Kidney (tissue), 14 donors: Measurements from ENCODE around the gene PIH1D1. TPM values are rescaled to one million over a fixed set of nuclear protein-coding genes. Genes with fewer than 3 reads are reported as not detected.

Experiments used
- DNase-seq, 5 donors: peaks; one replicate each; pipeline ENCODE4 v3.0.0-alpha.2; 2013 to 2020
- FAIRE-seq: peaks from 2 replicates; lab custom pipeline; 2012; peaks lifted over from hg19 to GRCh38; lab: Jason Lieb, UNC
- H3K27ac ChIP-seq, 2 donors: one replicate each; pipeline ENCODE4 v1.7.0; 2013; ENCODE audit warnings: low read depth in 2 of 2, low read length in 2 of 2, inconsistent platforms in 1 of 2
- H3K27me3 ChIP-seq: one replicate; pipeline ENCODE4 v1.7.1; 2013; ENCODE audit warnings: low read length, inconsistent platforms; ENCODE audit not compliant: control insufficient read depth, insufficient read depth
- H3K36me3 ChIP-seq, 3 donors: one replicate each; pipeline versions ENCODE4 v1.7.0 to v1.7.1; 2013; ENCODE audit warnings: low read length in 3 of 3, control low read depth in 1 of 3, inconsistent platforms in 1 of 3; ENCODE audit not compliant: insufficient read depth in 3 of 3, control insufficient read depth in 2 of 3
- H3K4me1 ChIP-seq, 3 donors: one replicate each; pipeline versions ENCODE4 v1.7.0 to v1.7.1; 2013; ENCODE audit warnings: low read length in 3 of 3, inconsistent platforms in 1 of 3, low read depth in 1 of 3; ENCODE audit not compliant: control insufficient read depth in 2 of 3, insufficient read depth in 2 of 3
- H3K4me3 ChIP-seq, 3 donors: one replicate each; pipeline versions ENCODE4 v1.7.0 to v1.8.1; 2013; ENCODE audit warnings: low read length in 3 of 3, control low read depth in 1 of 3, inconsistent platforms in 1 of 3
- H3K9ac ChIP-seq, 3 donors: one replicate each; pipeline versions ENCODE4 v1.7.0 to v1.7.1; 2013; ENCODE audit warnings: low read length in 3 of 3, control low read depth in 1 of 3, inconsistent platforms in 1 of 3
- H3K9me3 ChIP-seq, 3 donors: one replicate each; pipeline versions ENCODE4 v1.7.0 to v1.7.1; 2013; ENCODE audit warnings: low read length in 3 of 3, control low read depth in 1 of 3, inconsistent platforms in 1 of 3; ENCODE audit not compliant: control insufficient read depth in 2 of 3, insufficient read depth in 1 of 3
- intact Hi-C: fragments of 100-400 bp; cut with DNase I; formaldehyde crosslinking; loops from one replicate; pipeline ENCODE4 v1.11.1; 2022
- microRNA-seq: library from miRNA; unstranded; fragments of <30 nt; microRNA quantifications from one replicate; pipeline ENCODE4 v1.2.0, GENCODE V29; 2020
- polyA plus RNA-seq: library from polyadenylated mRNA; stranded (reverse); fragments of 350-450 nt; fragmentation: Illumina TruSeq; extraction: RNeasy Lipid Tissue Mini Kit (QIAGEN cat#74804); gene quantifications from one replicate; pipeline ENCODE4 v1.2.3, GENCODE V29; 2014; ENCODE audit warnings: low read depth, low replicate concordance; ENCODE audit not compliant: insufficient read depth
- total RNA-seq: library from RNA; stranded (reverse); fragmentation: NEBNext Ultra II Directional; extraction: Animal tissue kit (Norgen Biotek cat#: 25700); gene quantifications from one replicate; pipeline ENCODE4 v1.2.1, GENCODE V29; 2021
- TF ChIP-seq, protein P1 (sequence below): IDR thresholded peaks from 3 replicates; pipeline ENCODE4 v1.5.1; 2012; ENCODE audit warnings: mild to moderate bottlenecking, moderate library complexity, borderline replicate concordance; ENCODE audit not compliant: insufficient read depth; ENCODE audit errors: extremely low read depth
- donor health status: control.
- donor health status: control.
- donor health status: control.
- donor health status: control.
- donor health status: control.
- donor health status: DM: yes; HTN: yes; CAD: no.
- donor health status: Normal renal cell carcinoma (clear cell type).

The PIH1D1 gene
- total and polyA plus RNA-seq, 2 donors from 2014 or later = 74.0 to 97.2 TPM

DNA sequence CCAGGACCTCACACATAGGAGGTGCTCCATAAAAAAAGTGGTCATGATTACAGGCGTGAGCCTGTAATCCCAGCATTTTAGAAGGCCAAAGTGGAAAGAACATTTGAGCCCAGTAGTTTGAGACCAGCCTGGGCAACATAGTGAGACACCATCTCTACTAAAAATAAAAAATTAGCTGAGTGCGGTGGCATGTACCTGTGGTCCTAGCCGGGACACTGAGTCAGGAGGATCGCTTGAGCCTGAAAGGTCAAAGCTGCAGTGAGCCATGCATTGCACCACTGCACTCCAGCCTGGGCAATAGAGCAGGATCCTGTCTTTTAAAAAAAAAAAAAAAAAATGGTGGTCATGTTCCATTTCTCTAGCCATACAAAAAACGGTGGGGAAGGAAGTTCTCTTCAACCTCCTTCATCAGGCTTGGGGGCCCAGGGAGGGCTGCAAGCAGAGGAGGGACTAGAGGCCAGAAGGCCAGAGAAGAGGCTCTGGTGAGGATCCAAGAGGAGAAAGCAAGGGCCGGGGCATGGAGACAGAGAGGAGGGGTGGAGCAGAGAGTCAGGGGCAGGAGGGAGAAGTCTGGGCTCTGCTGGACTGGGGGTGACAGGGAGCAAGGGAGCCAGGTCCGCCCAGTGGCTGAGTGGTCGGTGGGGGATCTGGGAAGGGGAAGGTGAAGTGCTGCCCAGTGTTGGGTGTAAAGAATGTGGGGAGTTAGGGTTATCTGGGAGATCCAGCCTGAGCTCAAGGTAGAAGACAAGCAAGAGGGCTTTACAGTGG, 54.7 kb downstream of the PIH1D1 start:
- Histone ChIP-seq H3K27me3 (no peaks in the 10 kb centered on the region), H3K4me1 (no peaks in the 10 kb centered on the region), H3K4me3 (no peak overlapping the region), H3K27ac (no peak overlapping the region), H3K9me3 (no peaks in the 10 kb centered on the region), H3K36me3 (no peaks in the 10 kb centered on the region), H3K9ac (no peak overlapping the region)
- FAIRE-seq (no peak), DNase-seq (no peak)
- intact Hi-C loops = loop anchor here (10.0 kb wide), 1 partner anchor 48 kb away; the partner anchor contains the start of gene SLC17A7
- TF ChIP-seq, protein P1, sequence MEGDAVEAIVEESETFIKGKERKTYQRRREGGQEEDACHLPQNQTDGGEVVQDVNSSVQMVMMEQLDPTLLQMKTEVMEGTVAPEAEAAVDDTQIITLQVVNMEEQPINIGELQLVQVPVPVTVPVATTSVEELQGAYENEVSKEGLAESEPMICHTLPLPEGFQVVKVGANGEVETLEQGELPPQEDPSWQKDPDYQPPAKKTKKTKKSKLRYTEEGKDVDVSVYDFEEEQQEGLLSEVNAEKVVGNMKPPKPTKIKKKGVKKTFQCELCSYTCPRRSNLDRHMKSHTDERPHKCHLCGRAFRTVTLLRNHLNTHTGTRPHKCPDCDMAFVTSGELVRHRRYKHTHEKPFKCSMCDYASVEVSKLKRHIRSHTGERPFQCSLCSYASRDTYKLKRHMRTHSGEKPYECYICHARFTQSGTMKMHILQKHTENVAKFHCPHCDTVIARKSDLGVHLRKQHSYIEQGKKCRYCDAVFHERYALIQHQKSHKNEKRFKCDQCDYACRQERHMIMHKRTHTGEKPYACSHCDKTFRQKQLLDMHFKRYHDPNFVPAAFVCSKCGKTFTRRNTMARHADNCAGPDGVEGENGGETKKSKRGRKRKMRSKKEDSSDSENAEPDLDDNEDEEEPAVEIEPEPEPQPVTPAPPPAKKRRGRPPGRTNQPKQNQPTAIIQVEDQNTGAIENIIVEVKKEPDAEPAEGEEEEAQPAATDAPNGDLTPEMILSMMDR = no peak

Small RNAs within 50 kb of the gene (microRNA-seq; reads per million reads assigned to microRNA genes)
- 1,640 reads per million, percentile 83 among the genes with 10 or more reads in this experiment for gene MIR150

Other genes with a start within 250 kb of the PIH1D1 start
- 3.7 TPM for gene SLC6A16, start 126.6 kb downstream of the PIH1D1 start, total RNA-seq
- 1.5 TPM for gene SLC6A16, start 126.6 kb downstream of the PIH1D1 start, polyA plus RNA-seq
- 35.7 TPM for gene CD37, start 116.4 kb downstream of the PIH1D1 start, total RNA-seq
- gene CD37, start 116.4 kb downstream of the PIH1D1 start, polyA plus RNA-seq = 3.8 TPM
- 30.2 TPM for gene TEAD2, start 89.4 kb downstream of the PIH1D1 start, total RNA-seq
- gene TEAD2, start 89.4 kb downstream of the PIH1D1 start, polyA plus RNA-seq = 15.7 TPM
- 0.57 TPM for gene DKKL1, start 87.9 kb downstream of the PIH1D1 start, total RNA-seq
- 0.95 TPM for gene DKKL1, start 87.9 kb downstream of the PIH1D1 start, polyA plus RNA-seq
- not detected for gene KASH5, start 63.6 kb downstream of the PIH1D1 start, total RNA-seq
- gene KASH5, start 63.6 kb downstream of the PIH1D1 start, polyA plus RNA-seq = not detected
- not detected for gene PTH2, start 28.4 kb downstream of the PIH1D1 start, total RNA-seq
- not detected for gene PTH2, start 28.4 kb downstream of the PIH1D1 start, polyA plus RNA-seq
- gene GFY, start 26.4 kb downstream of the PIH1D1 start, total RNA-seq = not detected
- gene GFY, start 26.4 kb downstream of the PIH1D1 start, polyA plus RNA-seq = not detected
- 1.4 TPM for gene SLC17A7, start 10.3 kb downstream of the PIH1D1 start, total RNA-seq
- 0.45 TPM for gene SLC17A7, start 10.3 kb downstream of the PIH1D1 start, polyA plus RNA-seq
- gene ALDH16A1, start 1.4 kb upstream of the PIH1D1 start, total RNA-seq = 31.8 TPM
- gene ALDH16A1, start 1.4 kb upstream of the PIH1D1 start, polyA plus RNA-seq = 26.8 TPM
- gene FLT3LG, start 22.4 kb upstream of the PIH1D1 start, total RNA-seq = 12.5 TPM
- gene FLT3LG, start 22.4 kb upstream of the PIH1D1 start, polyA plus RNA-seq = 7.4 TPM
- 2,090 TPM for gene RPL13A, start 35.8 kb upstream of the PIH1D1 start, total RNA-seq
- 3,309 TPM for gene RPL13A, start 35.8 kb upstream of the PIH1D1 start, polyA plus RNA-seq
- gene RPS11, start 44.6 kb upstream of the PIH1D1 start, total RNA-seq = 1,449 TPM
- gene RPS11, start 44.6 kb upstream of the PIH1D1 start, polyA plus RNA-seq = 3,462 TPM
- 235 TPM for gene FCGRT, start 60.8 kb upstream of the PIH1D1 start, total RNA-seq
- gene FCGRT, start 60.8 kb upstream of the PIH1D1 start, polyA plus RNA-seq = 317 TPM
- 18.4 TPM for gene RCN3, start 76.2 kb upstream of the PIH1D1 start, total RNA-seq
- gene RCN3, start 76.2 kb upstream of the PIH1D1 start, polyA plus RNA-seq = 27.5 TPM
- 52.8 TPM for gene NOSIP, start 128.7 kb upstream of the PIH1D1 start, total RNA-seq
- gene NOSIP, start 128.7 kb upstream of the PIH1D1 start, polyA plus RNA-seq = 122 TPM
- gene PRRG2, start 129.5 kb upstream of the PIH1D1 start, total RNA-seq = 14.9 TPM
- gene PRRG2, start 129.5 kb upstream of the PIH1D1 start, polyA plus RNA-seq = 17.6 TPM
- 27.4 TPM for gene PRR12, start 139.4 kb upstream of the PIH1D1 start, total RNA-seq
- 4.9 TPM for gene PRR12, start 139.4 kb upstream of the PIH1D1 start, polyA plus RNA-seq
- 92.3 TPM for gene RRAS, start 188.3 kb upstream of the PIH1D1 start, total RNA-seq
- gene RRAS, start 188.3 kb upstream of the PIH1D1 start, polyA plus RNA-seq = 140 TPM
- gene SCAF1, start 190.4 kb upstream of the PIH1D1 start, total RNA-seq = 69.0 TPM
- 18.1 TPM for gene SCAF1, start 190.4 kb upstream of the PIH1D1 start, polyA plus RNA-seq
- 84.9 TPM for gene IRF3, start 214.0 kb upstream of the PIH1D1 start, total RNA-seq
- 64.5 TPM for gene IRF3, start 214.0 kb upstream of the PIH1D1 start, polyA plus RNA-seq
- 14.4 TPM for gene BCL2L12, start 214.1 kb upstream of the PIH1D1 start, total RNA-seq
- 13.5 TPM for gene BCL2L12, start 214.1 kb upstream of the PIH1D1 start, polyA plus RNA-seq
- 119 TPM for gene PRMT1, start 225.5 kb upstream of the PIH1D1 start, total RNA-seq
- 131 TPM for gene PRMT1, start 225.5 kb upstream of the PIH1D1 start, polyA plus RNA-seq
- gene ADM5, start 237.8 kb upstream of the PIH1D1 start, total RNA-seq = 2.1 TPM
- gene ADM5, start 237.8 kb upstream of the PIH1D1 start, polyA plus RNA-seq = 0.60 TPM
- 6.0 TPM for gene CPT1C, start 239.3 kb upstream of the PIH1D1 start, total RNA-seq
- gene CPT1C, start 239.3 kb upstream of the PIH1D1 start, polyA plus RNA-seq = 2.6 TPM